NT2/D1 (cell line): ENCODE measurements around the gene TSSC4.

Source experiments
- DNase-seq: peaks from one replicate; pipeline ENCODE4 v3.0.0-alpha.2; 2011; ENCODE audit warnings: low read depth, low spot score
- H3K27me3 ChIP-seq: 2 replicates; pipeline ENCODE4 v1.6.0; 2011; ENCODE audit warnings: mild to moderate bottlenecking; ENCODE audit not compliant: insufficient read length, insufficient read depth
- H3K36me3 ChIP-seq: 2 replicates; pipeline ENCODE4 v1.6.1; 2011; ENCODE audit warnings: mild to moderate bottlenecking, low read length, mixed read lengths; ENCODE audit not compliant: insufficient read depth, insufficient read length
- H3K4me1 ChIP-seq: 2 replicates; pipeline ENCODE4 v1.5.1; 2011; ENCODE audit not compliant: insufficient read depth, insufficient read length
- H3K4me3 ChIP-seq: 2 replicates; pipeline ENCODE4 v1.5.1; 2011; ENCODE audit warnings: low read depth; ENCODE audit not compliant: insufficient read length
- H3K9ac ChIP-seq: 2 replicates; pipeline ENCODE4 v1.6.0; 2011; ENCODE audit warnings: low read depth; ENCODE audit not compliant: insufficient read length
- H3K9me3 ChIP-seq: 2 replicates; pipeline ENCODE4 v1.5.1; 2011; ENCODE audit warnings: mild to moderate bottlenecking, low read length; ENCODE audit not compliant: insufficient read depth
- SUZ12 ChIP-seq: IDR thresholded peaks from 2 replicates; pipeline ENCODE4 v1.6.1; 2011; ENCODE audit not compliant: insufficient read length, insufficient read depth; ENCODE audit errors: extremely low read depth
- YY1 ChIP-seq: IDR thresholded peaks from 2 replicates; pipeline ENCODE4 v1.6.1; 2011; ENCODE audit not compliant: insufficient read length, insufficient read depth
- ZNF274 ChIP-seq: IDR thresholded peaks from 2 replicates; pipeline ENCODE4 v1.6.1; 2011; ENCODE audit warnings: mild to moderate bottlenecking, low read depth, low read length

The TSSC4 gene

DNA sequence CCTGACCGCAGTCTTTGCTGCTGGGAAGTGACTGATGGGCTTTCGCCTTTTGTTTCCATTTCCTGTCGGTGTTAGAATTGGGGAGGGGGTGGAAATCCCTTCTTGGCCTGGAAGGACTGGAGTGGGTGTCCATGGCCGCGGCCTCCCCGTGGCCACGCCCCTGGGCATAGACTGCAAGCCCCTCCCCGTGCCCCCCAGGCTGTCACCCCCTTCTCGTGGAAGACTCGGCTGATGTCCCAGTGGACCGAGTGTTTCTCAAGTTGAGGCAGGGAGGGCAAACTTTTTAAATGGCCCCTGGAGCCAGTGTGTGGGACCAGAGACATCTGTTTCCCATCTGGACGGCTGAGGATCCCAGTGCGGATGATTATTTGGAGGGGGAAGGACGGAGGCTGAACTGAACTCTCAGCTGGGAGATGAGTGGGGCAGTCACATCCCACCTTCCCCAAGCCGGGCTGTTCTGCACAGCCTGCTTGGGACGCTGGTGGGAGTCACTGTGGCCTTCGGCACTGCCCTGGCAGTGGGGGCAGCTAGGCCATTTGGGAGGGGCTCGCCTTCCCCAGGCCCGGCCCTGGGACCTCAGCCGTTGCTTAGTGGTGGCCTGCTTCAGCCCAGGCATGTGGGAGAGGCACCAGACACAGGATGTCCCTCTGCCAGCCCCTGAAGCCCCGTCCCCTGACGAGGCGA, 21.9 kb upstream of the TSSC4 start:
- peak overlapping the region; percentile 98 for H3K4me3 ChIP-seq
- peaks cover 12% of the 10 kb centered on the region for H3K27me3 ChIP-seq
- peaks cover 56% of the 10 kb centered on the region for H3K36me3 ChIP-seq
- TF ChIP-seq ZNF274 (no peak), SUZ12 (no peak), YY1 (no peak)
- H3K9me3 ChIP-seq = no peaks in the 10 kb centered on the region
- no peak for DNase-seq
- peak overlapping the region; percentile 97 for H3K9ac ChIP-seq
- H3K4me1 ChIP-seq = peaks cover 36% of the 10 kb centered on the region

GRCh38 chr11:2379466-2380174, 20.9 kb upstream of the TSSC4 start:
- Histone ChIP-seq H3K4me3 (no peak overlapping the region), H3K9me3 (no peaks in the 10 kb centered on the region), H3K9ac (peak overlapping the region; percentile 24), H3K36me3 (peaks cover 62% of the 10 kb centered on the region), H3K4me1 (peaks cover 36% of the 10 kb centered on the region), H3K27me3 (peaks cover 12% of the 10 kb centered on the region)
- TF ChIP-seq YY1 = no peak
- no peak for TF ChIP-seq ZNF274
- no peak for DNase-seq

DNA sequence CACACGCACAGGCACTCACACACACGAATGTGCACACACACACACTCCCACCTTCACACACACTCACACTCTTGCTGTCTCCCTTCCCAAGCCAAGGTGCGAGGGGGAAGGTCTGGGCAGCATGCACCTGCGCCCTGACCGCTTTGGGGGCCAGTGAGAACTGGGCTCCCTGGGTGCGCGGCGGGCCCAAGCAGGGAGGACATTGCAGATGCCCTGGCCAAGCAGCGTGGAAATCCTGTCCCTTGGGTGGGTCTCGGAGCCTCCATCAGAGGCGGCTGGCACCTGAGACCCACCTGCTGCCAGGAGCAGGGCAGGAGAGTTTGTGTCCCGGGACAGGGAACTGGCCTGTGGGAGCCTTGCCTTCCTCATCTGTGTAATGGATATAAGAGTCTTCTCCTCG, 20.2 kb upstream of the TSSC4 start:
- H3K4me3 ChIP-seq = no peak overlapping the region
- peaks cover 12% of the 10 kb centered on the region for H3K27me3 ChIP-seq
- peaks cover 35% of the 10 kb centered on the region for H3K4me1 ChIP-seq
- H3K9me3 ChIP-seq = no peaks in the 10 kb centered on the region
- no peak for DNase-seq
- H3K36me3 ChIP-seq = peaks cover 70% of the 10 kb centered on the region
- H3K9ac ChIP-seq = no peak overlapping the region
- no peak for TF ChIP-seq SUZ12
- TF ChIP-seq YY1 = no peak
- TF ChIP-seq ZNF274 = no peak

DNA sequence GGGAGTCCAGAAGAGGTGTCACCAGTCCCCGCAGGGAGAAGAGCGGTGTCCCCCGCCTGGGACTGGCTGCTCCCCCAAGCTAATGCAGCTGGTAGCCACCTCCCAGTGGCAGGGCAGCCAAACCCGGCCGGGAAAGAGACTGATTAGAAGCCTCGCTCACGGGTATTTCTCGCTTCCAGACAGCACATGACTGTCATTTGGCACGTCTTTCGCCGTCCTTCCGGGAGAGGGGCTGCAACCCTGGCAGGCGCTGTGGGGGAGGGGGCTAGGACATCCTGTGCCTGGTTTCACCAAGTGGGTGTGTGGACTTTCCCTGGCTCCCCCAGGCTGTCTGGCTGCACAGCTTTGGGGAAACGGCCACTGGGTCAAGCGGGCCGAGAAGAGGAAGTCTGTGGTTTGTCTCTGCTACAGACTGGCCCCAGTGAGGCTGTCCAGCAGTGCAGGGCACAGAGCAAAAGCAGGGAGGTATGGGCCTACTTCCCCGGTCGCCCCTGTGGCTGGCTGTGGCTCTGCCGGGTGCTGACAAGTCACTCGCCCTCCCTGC, 19.7 kb upstream of the TSSC4 start:
- DNase-seq = no peak
- Histone ChIP-seq H3K4me3 (no peak overlapping the region), H3K9ac (no peak overlapping the region), H3K27me3 (peaks cover 11% of the 10 kb centered on the region), H3K9me3 (no peaks in the 10 kb centered on the region), H3K4me1 (peaks cover 35% of the 10 kb centered on the region), H3K36me3 (peaks cover 74% of the 10 kb centered on the region)
- TF ChIP-seq SUZ12 = no peak
- TF ChIP-seq YY1 = no peak
- no peak for TF ChIP-seq ZNF274

DNA sequence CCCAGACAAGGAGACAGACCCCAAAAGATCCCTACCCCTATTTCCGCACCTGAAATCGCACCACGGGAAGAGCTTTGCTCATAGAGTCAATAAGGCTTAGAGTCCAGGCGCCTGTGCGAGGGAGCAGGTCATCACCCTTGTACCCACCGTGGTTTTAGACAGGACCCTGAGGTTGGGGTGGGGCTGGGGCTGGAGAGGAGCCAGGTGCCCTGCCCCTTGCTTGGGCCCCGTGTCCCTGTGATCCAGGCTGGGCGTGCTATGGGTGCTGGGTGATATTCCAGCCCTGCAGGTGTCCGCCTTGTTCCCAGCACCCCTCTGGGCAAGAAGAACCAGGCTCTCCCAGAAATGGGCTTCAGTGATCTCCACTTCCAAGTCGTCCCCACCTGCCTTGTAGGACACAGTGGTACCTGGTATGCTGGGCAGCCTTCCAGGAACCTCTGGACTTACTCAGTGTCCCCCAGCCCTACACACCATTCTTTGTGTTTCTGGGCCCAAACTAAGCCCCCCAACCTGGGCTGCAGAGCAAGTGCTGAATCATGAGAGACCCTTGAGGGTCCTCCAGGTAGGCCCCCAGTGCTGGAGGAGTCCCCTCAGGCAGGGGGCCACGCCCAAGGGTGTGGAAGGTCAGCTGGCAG, 18.9 kb upstream of the TSSC4 start:
- peaks cover 79% of the 10 kb centered on the region for H3K36me3 ChIP-seq
- peaks cover 3% of the 10 kb centered on the region for H3K27me3 ChIP-seq
- TF ChIP-seq ZNF274 (no peak), SUZ12 (no peak), YY1 (no peak)
- H3K4me1 ChIP-seq = peaks cover 35% of the 10 kb centered on the region
- no peaks in the 10 kb centered on the region for H3K9me3 ChIP-seq
- H3K9ac ChIP-seq = no peak overlapping the region
- DNase-seq = no peak
- H3K4me3 ChIP-seq = no peak overlapping the region

DNA sequence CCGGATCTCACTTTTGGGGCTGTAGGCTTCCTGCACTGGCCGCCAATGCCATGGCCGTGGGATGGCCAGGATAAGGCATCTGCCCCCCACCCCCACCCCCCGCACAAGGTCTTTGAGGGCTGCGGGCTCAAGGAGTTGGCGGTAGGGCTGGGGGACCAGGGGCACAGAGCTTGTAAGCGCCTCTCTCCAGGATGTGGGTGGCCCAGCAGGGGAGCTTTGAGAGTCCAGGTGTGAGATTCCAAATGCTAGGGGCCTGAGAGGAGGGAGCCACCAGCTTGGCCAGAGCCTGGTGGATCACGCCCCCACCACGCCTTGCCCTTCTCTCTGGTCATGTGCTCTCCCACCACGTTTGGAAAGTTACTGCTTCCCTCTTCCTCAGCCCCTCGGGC, 18.4 kb upstream of the TSSC4 start:
- Histone ChIP-seq H3K9ac (no peak overlapping the region), H3K4me3 (no peak overlapping the region), H3K27me3 (no peaks in the 10 kb centered on the region), H3K36me3 (peaks cover 83% of the 10 kb centered on the region), H3K9me3 (no peaks in the 10 kb centered on the region), H3K4me1 (peaks cover 34% of the 10 kb centered on the region)
- DNase-seq = no peak
- TF ChIP-seq YY1 (no peak), SUZ12 (no peak)
